NCI-H345 (cell line): ENCODE data around the gene NDUFAF4.
A peak's percentile ranks its signal among the peaks of the same experiment; 100 is the strongest.

Source experiments
- DNase-seq: peaks from one replicate; lab custom pipeline; 2025; lab: John Stamatoyannopoulos, UW

NDUFAF4 gene

DNA sequence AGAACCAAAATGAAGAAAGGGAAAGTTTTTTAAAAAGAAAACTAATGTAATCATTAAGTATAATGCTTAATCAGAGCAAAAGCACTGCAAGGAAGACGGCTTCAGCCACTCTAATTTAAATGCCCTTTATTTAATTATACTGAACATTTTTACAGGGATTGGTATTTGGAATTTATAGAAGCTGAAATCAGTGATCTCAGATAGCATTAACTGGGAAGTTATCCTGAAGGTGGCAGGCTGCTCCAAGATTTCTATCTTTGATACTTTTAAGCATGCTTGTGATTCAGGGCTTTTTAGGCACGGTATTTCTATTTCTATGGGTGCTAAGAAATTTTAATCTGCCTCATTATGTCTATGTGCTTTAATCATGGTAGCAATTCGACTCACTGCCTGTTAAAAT lies 1.3 kb upstream of the NDUFAF4 start:
- peak; percentile 45 for DNase-seq

DNA sequence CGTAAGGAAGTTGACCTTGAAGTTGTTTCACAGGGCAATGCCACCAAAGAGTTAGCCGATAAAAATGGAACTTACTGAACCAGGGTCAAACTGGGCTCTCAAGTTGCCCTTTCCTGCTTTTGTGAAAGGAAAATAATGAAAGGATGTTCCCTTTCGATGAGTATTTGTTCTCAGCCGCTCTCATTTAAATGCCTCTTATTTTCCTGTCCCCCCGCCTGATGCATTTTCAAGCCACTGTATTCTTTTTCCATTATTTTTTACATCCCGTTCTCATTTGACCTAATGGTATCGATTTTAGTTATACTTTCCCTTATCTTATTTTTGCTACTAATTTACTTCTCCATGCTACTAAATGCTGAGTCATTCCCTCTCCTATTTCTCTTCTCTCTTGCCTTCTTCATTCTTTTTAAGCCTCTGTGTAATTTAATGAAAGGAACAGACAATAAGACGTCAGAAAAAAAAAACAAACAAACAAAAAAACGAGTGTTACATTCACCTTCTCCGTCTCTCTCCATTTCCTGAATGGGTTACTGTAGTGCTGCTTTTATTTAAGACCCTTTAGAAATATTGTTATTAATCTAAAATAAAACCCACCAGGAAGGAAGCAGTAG lies 655 bp upstream of the NDUFAF4 start:
- DNase-seq: no peak

- no peak for DNase-seq
Observed at GRCh38 chr6:96889146-96889545, 8.5 kb downstream of the NDUFAF4 start.

DNA sequence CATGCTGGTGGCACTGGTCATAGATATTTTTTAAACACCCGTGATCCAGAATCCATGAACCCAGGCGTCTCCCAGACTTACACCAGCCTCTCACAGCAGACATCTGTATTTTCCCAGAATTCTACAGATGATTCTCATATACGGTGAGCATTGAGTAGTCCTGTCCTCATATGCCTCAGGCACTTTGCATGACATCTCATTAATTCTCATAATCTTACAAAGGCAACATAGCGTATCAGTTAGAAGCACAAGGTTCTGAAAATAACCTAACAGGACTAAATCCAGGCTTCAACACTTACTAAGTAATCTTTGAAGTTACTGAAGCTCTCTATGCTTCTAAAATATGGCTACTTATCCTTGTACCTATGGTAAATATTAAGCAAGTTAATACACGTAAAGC lies 8.9 kb downstream of the NDUFAF4 start:
- DNase-seq: no peak

DNA sequence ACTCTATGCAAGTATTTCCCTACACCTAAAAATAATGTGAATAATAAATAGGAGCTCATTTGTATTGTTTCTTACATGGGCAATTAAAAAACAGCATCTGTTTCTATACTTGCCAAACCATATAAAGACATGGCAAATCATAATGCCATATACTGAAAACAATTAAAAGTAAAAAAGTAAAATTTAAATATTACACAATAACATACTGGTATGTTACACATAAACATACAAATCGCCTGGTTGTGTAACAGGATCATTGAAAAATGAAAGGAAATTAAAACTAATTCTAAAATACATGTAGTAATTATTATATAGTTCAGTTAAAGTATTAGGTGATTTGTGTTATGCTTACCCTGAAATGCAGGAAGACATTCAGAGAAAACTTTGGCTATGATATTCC lies 11.2 kb downstream of the NDUFAF4 start:
- DNase-seq: no peak

GRCh38 chr6:96885187-96885631 lies 12.5 kb downstream of the NDUFAF4 start:
- peak; percentile 75 for DNase-seq

- no peak for DNase-seq
Observed at GRCh38 chr6:96878143-96878542, 19.5 kb downstream of the NDUFAF4 start.

- DNase-seq: no peak
Observed at GRCh38 chr6:96876886-96877545, 20.7 kb downstream of the NDUFAF4 start.

DNA sequence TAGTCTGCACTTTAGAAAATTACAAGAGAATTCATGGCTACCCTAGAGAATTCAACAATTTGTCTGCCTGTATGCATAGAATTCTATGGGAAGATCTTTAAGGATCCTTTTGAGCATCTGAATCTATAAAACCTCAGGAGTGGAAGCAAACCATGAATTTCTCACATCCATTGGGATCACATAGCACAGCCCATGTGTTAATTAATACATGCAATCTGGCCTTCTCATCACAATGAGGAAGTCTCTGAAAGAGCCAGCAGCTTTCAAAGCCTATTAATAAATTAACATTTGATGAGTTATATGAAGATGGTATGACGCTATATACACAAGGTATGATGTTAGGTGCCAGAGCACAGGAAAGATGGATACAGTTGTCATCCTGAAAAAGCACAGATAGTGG lies 24.7 kb downstream of the NDUFAF4 start:
- no peak for DNase-seq

DNA sequence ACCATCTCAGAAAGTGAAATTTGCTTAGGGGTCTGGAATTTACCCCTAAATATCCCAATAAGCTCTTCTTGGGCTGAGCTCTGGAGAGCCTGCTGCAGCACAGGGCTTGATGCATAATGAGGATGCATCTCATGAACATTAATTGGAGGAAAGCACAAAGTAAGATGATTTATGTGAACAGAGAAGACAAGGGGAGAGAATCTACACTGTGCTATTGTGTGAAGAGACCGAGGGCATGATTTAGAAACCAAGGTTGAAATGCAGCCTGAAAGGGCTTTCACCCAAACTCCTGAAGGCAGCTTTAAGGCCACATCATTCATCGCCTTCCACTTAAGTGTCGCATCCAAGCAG lies 32.7 kb downstream of the NDUFAF4 start:
- DNase-seq: no peak

- DNase-seq: no peak
Observed at GRCh38 chr6:96864216-96865054, 33.3 kb downstream of the NDUFAF4 start.

GRCh38 chr6:96862560-96862959 lies 35.1 kb downstream of the NDUFAF4 start:
- DNase-seq: no peak

GRCh38 chr6:96861588-96861987 lies 36.1 kb downstream of the NDUFAF4 start:
- no peak for DNase-seq

- DNase-seq: no peak
Observed at GRCh38 chr6:96856856-96857255, 40.8 kb downstream of the NDUFAF4 start.

GRCh38 chr6:96853083-96853482 lies 44.6 kb downstream of the NDUFAF4 start:
- no peak for DNase-seq

DNA sequence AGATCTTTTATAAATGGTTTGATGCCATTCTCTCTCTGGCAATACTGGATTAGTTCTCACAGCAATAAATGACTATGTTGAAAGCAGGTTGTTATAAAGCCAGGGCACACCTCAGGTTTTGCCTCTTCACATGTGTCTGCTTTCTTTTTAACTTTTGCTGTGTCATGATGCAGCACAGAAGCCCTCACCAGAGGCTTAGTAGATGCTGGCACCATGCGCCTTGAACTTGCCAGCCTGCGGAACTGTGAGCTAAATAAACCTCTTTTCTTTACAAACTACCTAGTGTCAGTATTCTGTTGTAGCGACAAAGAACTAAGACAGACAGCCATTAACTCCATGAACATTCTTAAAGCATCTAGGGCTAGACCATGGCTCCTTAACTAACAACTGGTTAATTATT lies 45.1 kb downstream of the NDUFAF4 start:
- no peak for DNase-seq

DNA sequence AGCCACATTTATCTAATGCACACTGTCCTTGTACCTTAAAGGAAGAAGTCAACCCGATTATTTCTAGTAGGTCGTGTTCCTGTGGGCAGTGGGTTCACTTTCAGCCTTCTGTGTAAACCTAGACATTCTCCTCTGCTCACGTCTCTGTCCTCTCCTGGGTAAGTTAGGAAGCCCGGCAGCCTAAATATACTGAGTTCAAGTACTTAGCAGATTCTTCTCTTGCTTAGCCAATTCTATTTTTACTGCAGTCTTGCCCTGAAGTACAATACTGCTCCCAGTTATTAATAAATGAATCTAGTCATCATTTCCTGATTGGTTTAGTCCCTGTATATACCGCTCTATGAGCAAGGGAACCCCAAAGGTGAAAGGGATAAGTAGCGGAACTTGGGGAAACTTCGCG lies 45.8 kb downstream of the NDUFAF4 start:
- no peak for DNase-seq

DNA sequence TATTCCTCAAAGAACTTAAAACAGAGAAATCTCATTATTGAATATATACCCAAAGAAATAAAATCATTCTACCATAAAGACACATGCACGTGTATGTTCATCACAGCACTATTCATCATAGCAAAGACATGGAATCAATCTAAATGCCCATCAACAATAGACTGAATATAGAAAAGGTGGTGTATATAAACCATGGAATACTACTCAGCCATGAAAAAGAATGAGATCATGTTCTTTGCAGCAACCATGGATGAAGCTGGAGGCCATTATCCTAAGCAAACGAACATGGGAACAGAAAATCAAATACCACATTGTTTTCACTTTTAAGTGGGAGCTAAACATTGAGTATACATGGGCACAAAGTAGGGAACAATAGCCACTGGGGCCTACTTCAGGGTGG lies 48.1 kb downstream of the NDUFAF4 start:
- DNase-seq: no peak

DNA sequence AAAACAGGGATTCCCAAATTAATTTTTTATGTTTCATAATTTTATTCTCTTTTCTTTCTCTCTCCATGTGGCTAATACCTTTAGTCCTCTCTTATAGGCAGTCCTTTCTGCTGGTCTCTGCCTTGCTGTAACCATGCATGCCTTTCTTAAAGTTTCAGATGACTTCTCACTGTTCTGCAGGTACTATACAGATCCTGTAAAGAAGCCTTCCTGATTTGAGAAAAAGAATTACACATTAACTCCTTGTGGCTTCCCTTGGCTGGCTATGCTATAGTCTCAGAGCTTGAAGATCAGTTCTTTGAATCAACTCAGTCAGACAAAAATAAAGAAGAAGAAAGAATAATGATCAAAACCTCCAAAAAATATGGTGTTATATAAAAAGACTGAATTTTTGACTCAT lies 53.2 kb downstream of the NDUFAF4 start:
- DNase-seq: no peak

DNA sequence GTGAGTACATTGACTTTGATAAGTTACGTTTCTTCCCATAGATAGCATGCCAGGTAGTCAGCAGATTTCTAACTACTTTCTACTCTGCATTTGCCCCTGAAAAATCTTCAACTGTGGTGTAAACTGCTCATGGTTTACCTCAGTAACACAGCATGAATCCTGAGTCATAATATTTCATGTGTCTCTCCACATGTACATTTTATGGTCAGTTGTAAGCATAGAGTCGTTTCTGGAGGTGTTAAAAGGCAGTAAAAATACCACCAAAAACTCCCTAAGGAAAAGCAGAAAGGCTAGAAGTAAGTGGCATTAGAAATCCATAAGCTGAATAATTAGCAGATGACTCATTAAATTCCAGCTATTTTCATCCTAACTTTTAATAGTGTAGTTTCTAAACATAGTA lies 56.3 kb downstream of the NDUFAF4 start:
- DNase-seq: no peak
